Left ventricle myocardium inferior (tissue), 1 donor: Measurements from ENCODE around the gene TREML1. TPM values are rescaled to one million over a fixed set of nuclear protein-coding genes. Genes with fewer than 3 reads are reported as not detected.

ENCODE experiments used
- DNase-seq: peaks from one replicate; pipeline ENCODE4 v3.0.0-alpha.2; 2020
- H3K27ac ChIP-seq: fragments of 200-600 bp; replicated peaks from 2 replicates; pipeline ENCODE4 v1.8.0; 2021
- H3K27me3 ChIP-seq: fragments of 200-600 bp; 2 replicates; pipeline ENCODE4 v1.8.0; 2021; ENCODE audit warnings: low read depth
- H3K36me3 ChIP-seq: fragments of 200-600 bp; 2 replicates; pipeline ENCODE4 v1.8.0; 2021
- H3K4me1 ChIP-seq: fragments of 200-600 bp; 2 replicates; pipeline ENCODE4 v1.8.0; 2021
- H3K4me3 ChIP-seq: fragments of 200-600 bp; 2 replicates; pipeline ENCODE4 v1.8.0; 2021; ENCODE audit warnings: mild to moderate bottlenecking, moderate library complexity
- H3K9me3 ChIP-seq: fragments of 200-600 bp; replicated peaks from 2 replicates; pipeline ENCODE4 v1.8.0; 2021
- CTCF ChIP-seq: fragments of 200-600 bp; IDR thresholded peaks from 2 replicates; pipeline ENCODE4 v1.8.0; 2021; ENCODE audit warnings: antibody characterized with exemption, mild to moderate bottlenecking, borderline replicate concordance
- intact Hi-C: fragments of 100-400 bp; cut with micrococcal nuclease; formaldehyde crosslinking; loops from one replicate; pipeline ENCODE4 v1.11.0; 2022
- total RNA-seq: library from RNA; stranded (reverse); fragmentation: NEBNext Ultra II Directional; extraction: Animal tissue kit (Norgen Biotek cat#: 25700); gene quantifications from one replicate; pipeline ENCODE4 v1.2.1, GENCODE V29; 2021
- donor health status: DM: no; HTN: yes; CAD: no; lungs with severe emphysema.

TREML1 gene
- total RNA-seq, 1 donor from 2014 or later: not detected

GRCh38 chr6:41170547-41171160, 16.5 kb upstream of the TREML1 start:
- Histone ChIP-seq H3K36me3 (no peaks in the 10 kb centered on the region), H3K27me3 (peaks cover 49% of the 10 kb centered on the region), H3K9me3 (no peaks in the 10 kb centered on the region), H3K27ac (no peak overlapping the region), H3K4me1 (no peaks in the 10 kb centered on the region), H3K4me3 (no peak overlapping the region)
- no peak for TF ChIP-seq CTCF
- intact Hi-C loops: no loop called here
- no peak for DNase-seq

GRCh38 chr6:41167173-41167963, 13.2 kb upstream of the TREML1 start:
- Histone ChIP-seq H3K4me3 (no peak overlapping the region), H3K4me1 (no peaks in the 10 kb centered on the region), H3K27ac (no peak overlapping the region), H3K36me3 (no peaks in the 10 kb centered on the region), H3K9me3 (no peaks in the 10 kb centered on the region), H3K27me3 (peaks cover 32% of the 10 kb centered on the region)
- no peak for TF ChIP-seq CTCF
- intact Hi-C loops: no loop called here
- no peak for DNase-seq

GRCh38 chr6:41164551-41165120, 10.5 kb upstream of the TREML1 start:
- no peak for TF ChIP-seq CTCF
- intact Hi-C loops: no loop called here
- peaks cover 43% of the 10 kb centered on the region for H3K27me3 ChIP-seq
- no peaks in the 10 kb centered on the region for H3K4me1 ChIP-seq
- H3K4me3 ChIP-seq: no peak overlapping the region
- no peak overlapping the region for H3K27ac ChIP-seq
- H3K9me3 ChIP-seq: no peaks in the 10 kb centered on the region
- no peak for DNase-seq
- no peaks in the 10 kb centered on the region for H3K36me3 ChIP-seq

DNA sequence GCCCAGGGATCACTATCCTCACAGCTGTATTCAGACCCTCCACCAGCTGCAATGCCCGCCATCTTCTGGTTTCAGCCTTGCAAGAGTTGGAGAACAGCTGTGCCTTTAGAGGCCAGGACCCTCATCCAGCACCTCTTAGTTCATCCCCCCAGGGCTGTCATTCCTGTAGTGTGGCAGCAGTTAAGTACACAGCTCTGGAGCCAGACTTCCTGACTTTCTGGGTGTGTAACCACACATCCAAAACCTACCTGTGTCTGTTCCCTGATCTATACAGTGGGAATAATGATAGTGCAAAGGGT, 9.2 kb upstream of the TREML1 start:
- no peak for TF ChIP-seq CTCF
- no peak overlapping the region for H3K27ac ChIP-seq
- no peak for DNase-seq
- intact Hi-C loops: no loop called here
- H3K27me3 ChIP-seq: peaks cover 55% of the 10 kb centered on the region
- H3K4me3 ChIP-seq: no peak overlapping the region
- H3K4me1 ChIP-seq: no peaks in the 10 kb centered on the region
- H3K9me3 ChIP-seq: no peaks in the 10 kb centered on the region
- H3K36me3 ChIP-seq: no peaks in the 10 kb centered on the region

- Histone ChIP-seq H3K4me1 (no peaks in the 10 kb centered on the region), H3K27me3 (peaks cover 60% of the 10 kb centered on the region), H3K4me3 (no peak within 1 kb of the TSS), H3K27ac (no peak within 1 kb of the TSS), H3K36me3 (no peaks in the 10 kb centered on the region), H3K9me3 (no peaks in the 10 kb centered on the region)
- no peak for TF ChIP-seq CTCF
- no peak for DNase-seq
- intact Hi-C loops: no loop called here
These were observed 8.7 kb upstream of the TREML1 start, which contains the start of gene TREM2 for GRCh38 chr6:41162687-41163418. Gene TREM2 (minus strand): TSS chr6:41163116. CDS start chr6:41163082, 34 bp downstream.
